Breast epithelium (tissue), 3 donors: ENCODE data around the gene CTDSP2.
"Not testable (repeated sequence)": the region's sequence is repeated elsewhere in the genome, so short reads cannot be mapped to it uniquely, and the experiment has no call there.

ENCODE experiments used
- POLR2A ChIP-seq: fragments of 450-650 bp; IDR thresholded peaks from one replicate; pipeline ENCODE4 v1.6.1; 2016; ENCODE audit warnings: antibody characterized with exemption, mild to moderate bottlenecking, moderate library complexity
- TF ChIP-seq, protein P1 (sequence below), 3 donors: fragments of 450-650 bp; IDR thresholded peaks; one replicate each; pipeline ENCODE4 v1.5.1; 2016 to 2017; ENCODE audit warnings: antibody characterized with exemption in 3 of 3, mild to moderate bottlenecking in 3 of 3, moderate library complexity in 3 of 3

DNA sequence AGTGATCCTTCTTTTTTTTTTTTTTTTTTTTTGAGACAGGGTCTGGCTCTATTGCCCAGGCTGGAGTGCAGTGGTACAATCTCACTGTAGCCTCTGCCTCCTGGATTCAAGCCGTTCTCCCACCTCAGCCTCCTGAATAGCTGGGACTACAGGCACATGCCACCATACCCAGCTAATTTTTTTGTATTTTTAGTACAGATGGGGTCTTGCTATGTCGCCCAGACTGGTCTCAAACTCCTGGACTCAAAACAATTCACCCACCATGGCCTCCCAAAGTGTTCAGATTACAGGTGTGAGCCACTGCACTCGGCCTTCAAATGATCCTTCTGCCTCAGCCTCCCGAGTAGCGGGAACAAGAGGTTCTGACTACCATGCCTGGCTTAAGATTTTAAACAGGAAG lies 14.4 kb upstream of the CTDSP2 start:
- TF ChIP-seq, protein P1, sequence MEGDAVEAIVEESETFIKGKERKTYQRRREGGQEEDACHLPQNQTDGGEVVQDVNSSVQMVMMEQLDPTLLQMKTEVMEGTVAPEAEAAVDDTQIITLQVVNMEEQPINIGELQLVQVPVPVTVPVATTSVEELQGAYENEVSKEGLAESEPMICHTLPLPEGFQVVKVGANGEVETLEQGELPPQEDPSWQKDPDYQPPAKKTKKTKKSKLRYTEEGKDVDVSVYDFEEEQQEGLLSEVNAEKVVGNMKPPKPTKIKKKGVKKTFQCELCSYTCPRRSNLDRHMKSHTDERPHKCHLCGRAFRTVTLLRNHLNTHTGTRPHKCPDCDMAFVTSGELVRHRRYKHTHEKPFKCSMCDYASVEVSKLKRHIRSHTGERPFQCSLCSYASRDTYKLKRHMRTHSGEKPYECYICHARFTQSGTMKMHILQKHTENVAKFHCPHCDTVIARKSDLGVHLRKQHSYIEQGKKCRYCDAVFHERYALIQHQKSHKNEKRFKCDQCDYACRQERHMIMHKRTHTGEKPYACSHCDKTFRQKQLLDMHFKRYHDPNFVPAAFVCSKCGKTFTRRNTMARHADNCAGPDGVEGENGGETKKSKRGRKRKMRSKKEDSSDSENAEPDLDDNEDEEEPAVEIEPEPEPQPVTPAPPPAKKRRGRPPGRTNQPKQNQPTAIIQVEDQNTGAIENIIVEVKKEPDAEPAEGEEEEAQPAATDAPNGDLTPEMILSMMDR (IDR thresholded peaks at IDR 0.05), result not testable (repeated sequence)
- not testable (repeated sequence) for TF ChIP-seq POLR2A
